ENCODE measurements around the gene FAM107B. TPM values are rescaled to one million over a fixed set of nuclear protein-coding genes. Genes with fewer than 3 reads are reported as not detected.

The FAM107B gene
- total RNA-seq, 1 experiment from 2014 or later, result 41.3 TPM

- intact Hi-C loops (cut with micrococcal nuclease), result loop anchor here (10.0 kb wide), 1 partner anchor 443 kb away; no protein-coding TSS in a partner anchor
- POLR2A ChIA-PET, result no interaction called here
- H3K36me3 Mint-ChIP-seq (ENCODE audit: insufficient read depth, unreplicated experiment), result no peaks in the 10 kb centered on the region
- H3K27ac Mint-ChIP-seq (ENCODE audit: low read depth, unreplicated experiment), result no peak overlapping the region
- H3K27me3 Mint-ChIP-seq (ENCODE audit: insufficient read depth, unreplicated experiment), result no peaks in the 10 kb centered on the region
- no peak overlapping the region for H3K4me3 Mint-ChIP-seq (ENCODE audit: unreplicated experiment)
- CTCF ChIA-PET, result no interaction called here
- BruUV-seq (replicated peaks), result no TSS peak
- no peaks in the 10 kb centered on the region for H3K9me3 Mint-ChIP-seq (ENCODE audit: unreplicated experiment)
- H3K4me1 Mint-ChIP-seq (ENCODE audit: insufficient read depth, unreplicated experiment), result no peaks in the 10 kb centered on the region
- TF ChIP-seq CTCF (IDR thresholded peaks at IDR 0.05; ENCODE audit: unreplicated experiment), result no peak
- no peak for DNase-seq (ENCODE audit: unreplicated experiment)
Measured at GRCh38 chr10:14531974-14532373, 242.7 kb downstream of the FAM107B start.

- Mint-ChIP-seq H3K9me3 (ENCODE audit: unreplicated experiment) (no peaks in the 10 kb centered on the region), H3K27me3 (ENCODE audit: insufficient read depth, unreplicated experiment) (no peaks in the 10 kb centered on the region), H3K36me3 (ENCODE audit: insufficient read depth, unreplicated experiment) (no peaks in the 10 kb centered on the region), H3K27ac (ENCODE audit: low read depth, unreplicated experiment) (no peak overlapping the region), H3K4me1 (ENCODE audit: insufficient read depth, unreplicated experiment) (no peaks in the 10 kb centered on the region), H3K4me3 (ENCODE audit: unreplicated experiment) (no peak overlapping the region)
- ChIA-PET POLR2A (no interaction called here), CTCF (no interaction called here)
- DNase-seq (ENCODE audit: unreplicated experiment), result no peak
- intact Hi-C loops (cut with micrococcal nuclease), result loop anchor here (10.0 kb wide), 1 partner anchor 444 kb away; no protein-coding TSS in a partner anchor
- no peak for TF ChIP-seq CTCF (IDR thresholded peaks at IDR 0.05; ENCODE audit: unreplicated experiment)
- no TSS peak for BruUV-seq (replicated peaks)
Measured at GRCh38 chr10:14530465-14530864, 244.2 kb downstream of the FAM107B start.

- Mint-ChIP-seq H3K4me1 (ENCODE audit: insufficient read depth, unreplicated experiment) (no peaks in the 10 kb centered on the region), H3K4me3 (ENCODE audit: unreplicated experiment) (no peak overlapping the region), H3K9me3 (ENCODE audit: unreplicated experiment) (no peaks in the 10 kb centered on the region), H3K27me3 (ENCODE audit: insufficient read depth, unreplicated experiment) (no peaks in the 10 kb centered on the region), H3K27ac (ENCODE audit: low read depth, unreplicated experiment) (peak overlapping the region; percentile 19), H3K36me3 (ENCODE audit: insufficient read depth, unreplicated experiment) (no peaks in the 10 kb centered on the region)
- no peak for DNase-seq (ENCODE audit: unreplicated experiment)
- CTCF ChIA-PET, result interaction anchor here (0.6 to 1.4 kb wide), 4 partner anchors 8 to 294 kb away, joined by 3 to 5 read pairs (median 3); no protein-coding TSS in a partner anchor
- intact Hi-C loops (cut with micrococcal nuclease), result no loop called here
- TF ChIP-seq CTCF (IDR thresholded peaks at IDR 0.05; ENCODE audit: unreplicated experiment), result no peak
- BruUV-seq (replicated peaks), result no TSS peak
- POLR2A ChIA-PET, result no interaction called here
Measured at GRCh38 chr10:14529351-14529750, 245.3 kb downstream of the FAM107B start.

GRCh38 chr10:14528450-14528849 is 246.2 kb downstream of the FAM107B start:
- Mint-ChIP-seq H3K9me3 (ENCODE audit: unreplicated experiment) (no peaks in the 10 kb centered on the region), H3K27ac (ENCODE audit: low read depth, unreplicated experiment) (no peak overlapping the region), H3K4me3 (ENCODE audit: unreplicated experiment) (no peak overlapping the region), H3K4me1 (ENCODE audit: insufficient read depth, unreplicated experiment) (no peaks in the 10 kb centered on the region), H3K36me3 (ENCODE audit: insufficient read depth, unreplicated experiment) (no peaks in the 10 kb centered on the region), H3K27me3 (ENCODE audit: insufficient read depth, unreplicated experiment) (no peaks in the 10 kb centered on the region)
- ChIA-PET POLR2A (no interaction called here), CTCF (interaction anchor here (0.6 to 1.4 kb wide), 2 partner anchors 9 to 259 kb away, joined by 3 to 5 read pairs; no protein-coding TSS in a partner anchor)
- DNase-seq (ENCODE audit: unreplicated experiment), result no peak
- TF ChIP-seq CTCF (IDR thresholded peaks at IDR 0.05; ENCODE audit: unreplicated experiment), result no peak
- no TSS peak for BruUV-seq (replicated peaks)
- intact Hi-C loops (cut with micrococcal nuclease), result no loop called here
